HL-60 (cell line): ENCODE measurements around the gene CDK17.
"Not testable (repeated sequence)": the region's sequence is repeated elsewhere in the genome, so short reads cannot be mapped to it uniquely, and the experiment has no call there.

ENCODE experiments used
- DNase-seq, 2 experiments: peaks; one replicate each; pipeline ENCODE4 v3.0.0-alpha.2; 2010 to 2020; ENCODE audit warnings: low read depth in 1 of 2, low spot score in 1 of 2
- H3K27ac ChIP-seq: fragments of 250-450 bp; sonication (Bioruptor Pico); replicated peaks from 2 replicates; pipeline ENCODE4 v1.5.1; 2020; ENCODE audit warnings: mild to moderate bottlenecking, moderate library complexity
- H3K27me3 ChIP-seq: fragments of 250-450 bp; sonication (Bioruptor Pico); 2 replicates; pipeline ENCODE4 v1.5.1; 2021; ENCODE audit warnings: mild to moderate bottlenecking, moderate library complexity; ENCODE audit not compliant: insufficient read depth, poor library complexity, severe bottlenecking
- H3K4me3 ChIP-seq: replicated peaks from 2 replicates; pipeline ENCODE4 v1.5.1; 2011; ENCODE audit warnings: mild to moderate bottlenecking, control low read depth, low read length; ENCODE audit not compliant: insufficient read depth
- CTCF ChIP-seq: IDR thresholded peaks from one replicate; pipeline ENCODE4 v1.5.1; 2011; ENCODE audit warnings: low read length, control low read depth, inconsistent platforms; ENCODE audit not compliant: insufficient read depth
- GABPA ChIP-seq: IDR thresholded peaks from 2 replicates; pipeline ENCODE4 v1.6.1; 2012; ENCODE audit warnings: low read depth
- POLR2AphosphoS5 ChIP-seq: IDR thresholded peaks from 2 replicates; pipeline ENCODE4 v1.6.1; 2012; ENCODE audit warnings: low read depth
- REST ChIP-seq: IDR thresholded peaks from 2 replicates; pipeline ENCODE4 v1.6.1; 2012; ENCODE audit warnings: low read depth; ENCODE audit not compliant: insufficient replicate concordance
- SPI1 ChIP-seq: IDR thresholded peaks from 2 replicates; pipeline ENCODE4 v1.6.1; 2012; ENCODE audit warnings: low read depth, mild to moderate bottlenecking, borderline replicate concordance

The CDK17 gene

DNA sequence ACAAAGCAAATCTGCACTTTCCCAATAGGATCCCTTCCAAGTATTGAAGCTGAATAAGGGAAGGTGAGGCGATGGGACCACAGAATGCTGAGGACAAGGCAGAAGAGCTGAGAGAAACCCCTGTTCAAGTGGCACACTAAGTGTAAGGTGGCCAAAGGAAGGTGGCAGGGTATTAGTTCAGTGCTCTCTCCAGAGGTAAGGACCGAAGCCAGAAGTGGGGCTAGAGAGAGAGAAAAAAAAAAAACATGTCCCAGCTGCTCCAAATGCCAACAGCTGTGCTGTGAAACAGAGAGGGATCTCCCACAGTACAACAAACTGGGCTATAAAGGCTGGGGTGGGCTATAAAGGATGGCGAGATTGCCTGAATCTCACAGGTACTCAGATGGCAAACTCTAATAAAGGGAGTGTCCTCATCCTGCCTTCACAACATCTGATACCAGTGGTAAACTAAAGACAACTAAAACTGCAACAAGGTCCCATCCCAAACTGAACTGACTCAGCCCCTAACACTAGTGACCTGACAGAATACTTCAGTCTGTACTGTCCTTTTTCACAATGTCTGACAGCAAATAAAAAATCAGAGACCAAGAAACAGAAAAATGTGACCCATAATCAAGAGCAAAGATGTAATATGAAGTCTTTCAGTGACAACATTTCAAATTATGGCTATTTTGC is 47.9 kb downstream of the CDK17 start:
- no peak overlapping the region for H3K4me3 ChIP-seq
- H3K27ac ChIP-seq: peak overlapping the region; percentile 61
- no peaks in the 10 kb centered on the region for H3K27me3 ChIP-seq
- DNase-seq: peak in 1 of 2 experiments; percentile 16
- TF ChIP-seq SPI1: no peak
- no peak for TF ChIP-seq POLR2AphosphoS5
- no peak for TF ChIP-seq REST
- TF ChIP-seq GABPA: no peak
- TF ChIP-seq CTCF: no peak

DNA sequence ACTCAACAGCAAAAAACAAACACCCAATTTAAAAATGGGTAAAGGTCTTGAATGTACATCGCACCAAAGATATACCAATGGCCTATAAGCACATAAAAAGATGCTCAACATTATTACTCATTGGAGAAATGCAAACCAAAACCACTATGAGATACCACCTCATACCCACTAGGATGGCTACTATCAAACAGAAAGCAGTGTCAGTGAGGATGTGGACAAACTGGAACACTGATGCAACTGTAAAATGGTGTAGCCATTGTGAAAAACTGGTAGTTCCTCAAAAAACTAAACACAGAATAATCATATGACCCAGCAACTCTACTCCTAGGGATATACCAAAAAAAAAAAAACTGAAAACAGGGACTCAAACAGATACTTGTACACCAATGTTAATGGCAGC is 49.3 kb downstream of the CDK17 start:
- peak in 1 of 2 experiments; percentile 76 for DNase-seq
- H3K27me3 ChIP-seq: no peaks in the 10 kb centered on the region
- no peak for TF ChIP-seq CTCF
- peak; percentile 65; the same call in 1 of the 2 replicates for TF ChIP-seq SPI1
- H3K27ac ChIP-seq: peak overlapping the region; percentile 61
- no peak overlapping the region for H3K4me3 ChIP-seq

DNA sequence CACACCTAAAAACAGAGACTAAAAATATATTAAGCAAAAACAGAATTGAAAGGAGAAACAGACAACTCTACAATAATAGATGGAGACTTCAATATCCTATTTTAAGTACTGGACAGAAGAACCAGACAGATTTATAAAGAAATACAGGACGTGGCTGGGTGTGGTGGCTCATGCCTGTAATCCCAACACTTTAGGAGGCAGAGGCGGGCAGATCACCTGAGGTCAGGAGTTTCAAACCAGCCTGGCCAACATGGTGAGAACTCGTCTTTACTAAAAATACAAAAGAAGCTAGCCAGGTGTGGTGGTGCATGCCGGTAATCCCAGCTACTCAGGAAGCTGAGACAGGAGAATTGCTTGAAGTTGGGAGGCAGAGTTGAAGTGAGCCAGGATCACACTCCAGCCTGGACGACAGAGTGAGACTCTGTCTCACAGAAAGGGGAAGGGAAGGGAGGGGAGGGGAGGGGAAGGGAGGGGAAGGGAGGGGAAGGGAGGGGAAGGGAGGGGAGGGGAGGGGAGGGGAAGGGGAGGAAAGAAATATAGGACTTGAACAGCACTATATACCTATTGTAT is 53.0 kb downstream of the CDK17 start:
- Histone ChIP-seq H3K27ac (peak overlapping the region; percentile 18; the same call in 1 of the 2 replicates), H3K27me3 (no peaks in the 10 kb centered on the region), H3K4me3 (no peak overlapping the region)
- no peak for TF ChIP-seq CTCF
- no peak for TF ChIP-seq REST
- no peak for TF ChIP-seq GABPA
- TF ChIP-seq POLR2AphosphoS5: no peak
- TF ChIP-seq SPI1: no peak
- peak in 1 of 2 experiments; percentile 7 for DNase-seq

- H3K4me3 ChIP-seq, H3K27me3 ChIP-seq, DNase-seq: not testable (repeated sequence)
- peak overlapping the region; percentile 18; the same call in 1 of the 2 replicates for H3K27ac ChIP-seq
Measured at GRCh38 chr12:96346716-96347115, 53.5 kb downstream of the CDK17 start.
